Activated naive CD4-positive, alpha-beta T cell (primary cell): ENCODE results near the gene REXO4.
"Not testable (repeated sequence)": the region's sequence is repeated elsewhere in the genome, so short reads cannot be mapped to it uniquely, and the experiment has no call there.

Source experiments
- DNase-seq, 4 experiments: peaks; one replicate each; lab custom pipeline; 2025; lab: John Stamatoyannopoulos, UW

The REXO4 gene

DNA sequence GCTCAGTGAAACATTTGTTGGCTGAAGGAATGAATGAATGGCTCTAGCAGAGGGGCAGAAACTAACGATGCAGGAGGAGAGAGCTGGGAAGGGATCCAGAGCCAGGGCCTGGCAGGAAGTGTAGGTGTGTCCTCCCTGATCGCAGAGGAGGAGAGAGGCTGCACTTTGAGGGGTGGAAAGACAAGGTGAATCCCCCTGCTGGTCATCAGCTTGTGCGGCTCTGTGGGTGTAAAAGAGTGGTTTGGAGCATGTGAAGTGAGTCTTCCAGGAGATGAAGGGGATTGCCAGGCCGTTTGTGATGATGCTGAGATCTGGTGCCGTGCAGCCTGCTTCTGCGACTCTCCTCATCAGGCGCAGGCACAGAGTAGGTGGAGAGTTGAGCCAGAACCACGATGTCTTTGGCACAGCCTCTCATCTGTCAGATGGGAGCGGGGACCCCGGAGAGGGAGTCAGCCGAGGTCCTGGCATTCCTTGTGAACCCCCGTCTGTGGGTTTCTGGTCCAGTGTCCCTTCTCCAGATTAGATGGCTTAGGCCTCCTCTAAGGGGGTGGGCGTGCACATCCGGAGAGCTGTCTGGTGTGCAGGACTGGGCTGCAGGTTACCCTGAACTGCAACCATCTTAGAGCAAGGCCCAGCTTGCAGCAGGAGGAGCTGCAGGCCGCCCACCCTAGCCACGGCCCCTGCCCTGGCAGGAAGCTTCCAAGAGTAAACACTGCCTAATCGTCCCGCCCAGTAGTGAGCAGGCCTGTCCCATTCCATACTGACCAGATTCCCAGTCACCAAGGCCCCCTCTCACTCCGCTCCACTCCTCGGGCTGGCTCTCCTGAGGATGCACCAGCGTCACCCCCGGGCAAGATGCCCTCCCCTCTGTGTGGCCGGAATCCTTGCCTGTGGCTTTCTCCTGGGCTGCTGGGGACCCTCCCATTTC lies 4.1 kb upstream of the REXO4 start, which contains the start of gene ADAMTS13:
TSS of gene ADAMTS13 (plus strand) at position 753 of the 928 bp plus-strand sequence. CDS start at position 830, 77 bp downstream.
- no peak for DNase-seq

DNA sequence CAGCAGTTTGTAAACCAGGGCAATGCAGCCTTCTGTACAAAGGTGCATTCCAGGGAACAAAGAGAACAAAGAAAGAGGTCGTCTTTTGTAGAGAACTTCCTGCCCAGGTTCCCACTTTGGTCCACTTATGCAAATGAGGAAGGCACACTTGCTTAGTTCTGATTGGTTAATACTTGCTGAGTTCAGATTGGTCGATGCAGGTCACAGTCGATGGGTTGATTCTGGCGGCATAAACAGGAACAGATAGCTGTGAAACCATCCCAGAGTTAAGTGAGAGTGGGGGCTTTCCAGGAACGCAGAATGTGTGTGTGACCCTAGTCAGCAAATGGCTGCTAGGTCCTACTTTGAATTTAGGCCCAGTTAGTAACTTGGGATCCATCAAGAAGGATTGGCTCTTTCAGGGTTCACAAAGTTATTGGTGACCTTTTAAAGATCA lies 2.6 kb upstream of the REXO4 start:
- DNase-seq = no peak

DNA sequence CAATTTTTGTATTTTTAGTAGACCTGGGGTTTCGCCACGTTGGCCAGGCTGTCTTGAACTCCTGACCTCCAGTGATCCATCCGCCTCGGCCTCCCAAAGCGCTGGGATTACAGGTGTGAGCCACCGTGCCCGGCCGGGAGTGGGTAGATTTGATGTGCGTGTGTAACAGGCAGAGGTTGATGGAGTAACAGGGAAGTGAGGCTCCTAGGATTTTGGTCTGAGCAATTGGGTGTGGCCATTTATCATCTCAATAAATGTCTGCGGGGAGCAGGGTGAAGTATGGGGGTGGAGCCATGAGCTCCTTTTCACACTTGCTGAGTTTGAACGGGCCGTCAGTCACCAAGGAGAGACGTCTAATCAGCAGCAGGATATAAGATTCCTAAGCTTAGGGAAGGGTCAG lies 1.2 kb upstream of the REXO4 start:
- DNase-seq = no peak

DNA sequence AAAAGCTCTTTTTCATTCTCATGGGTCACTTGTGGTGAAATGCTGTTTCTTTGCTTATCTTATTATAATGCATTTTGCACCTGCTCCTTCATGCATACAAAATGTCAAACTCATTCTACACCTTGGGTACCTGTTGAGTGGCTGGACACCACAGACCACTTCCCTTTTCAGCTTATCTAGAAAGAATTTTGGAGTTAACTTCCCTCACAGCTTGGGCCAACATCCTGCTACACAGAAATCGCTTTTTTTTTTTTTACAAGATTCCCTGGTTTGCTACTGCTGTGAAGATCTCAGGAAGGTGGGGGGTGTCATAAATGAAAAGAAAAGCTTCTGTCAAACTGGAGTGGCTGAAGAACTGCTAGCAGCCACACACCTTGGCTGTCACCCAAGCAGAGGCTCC lies 2.6 kb downstream of the REXO4 start:
- DNase-seq = no peak

DNA sequence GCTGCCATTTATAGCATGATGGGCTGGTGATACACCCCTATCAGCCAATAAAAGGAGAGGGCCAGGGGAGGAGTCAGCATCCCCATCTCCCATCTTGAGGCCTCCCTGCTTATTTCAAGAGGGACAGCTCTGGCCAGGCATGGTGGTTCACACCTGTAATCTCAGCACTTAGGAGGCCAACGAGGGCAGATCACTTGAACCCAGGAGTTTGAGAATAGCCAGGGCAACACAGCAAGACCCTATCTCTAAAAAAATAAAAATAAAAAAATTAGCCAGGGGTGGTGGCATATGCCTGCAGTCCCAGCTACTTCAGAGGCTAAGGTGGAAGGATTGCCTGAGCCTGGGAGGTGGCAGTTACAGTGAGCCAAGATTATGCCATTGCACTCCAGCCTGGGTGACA lies 9.8 kb downstream of the REXO4 start:
- DNase-seq = no peak

DNA sequence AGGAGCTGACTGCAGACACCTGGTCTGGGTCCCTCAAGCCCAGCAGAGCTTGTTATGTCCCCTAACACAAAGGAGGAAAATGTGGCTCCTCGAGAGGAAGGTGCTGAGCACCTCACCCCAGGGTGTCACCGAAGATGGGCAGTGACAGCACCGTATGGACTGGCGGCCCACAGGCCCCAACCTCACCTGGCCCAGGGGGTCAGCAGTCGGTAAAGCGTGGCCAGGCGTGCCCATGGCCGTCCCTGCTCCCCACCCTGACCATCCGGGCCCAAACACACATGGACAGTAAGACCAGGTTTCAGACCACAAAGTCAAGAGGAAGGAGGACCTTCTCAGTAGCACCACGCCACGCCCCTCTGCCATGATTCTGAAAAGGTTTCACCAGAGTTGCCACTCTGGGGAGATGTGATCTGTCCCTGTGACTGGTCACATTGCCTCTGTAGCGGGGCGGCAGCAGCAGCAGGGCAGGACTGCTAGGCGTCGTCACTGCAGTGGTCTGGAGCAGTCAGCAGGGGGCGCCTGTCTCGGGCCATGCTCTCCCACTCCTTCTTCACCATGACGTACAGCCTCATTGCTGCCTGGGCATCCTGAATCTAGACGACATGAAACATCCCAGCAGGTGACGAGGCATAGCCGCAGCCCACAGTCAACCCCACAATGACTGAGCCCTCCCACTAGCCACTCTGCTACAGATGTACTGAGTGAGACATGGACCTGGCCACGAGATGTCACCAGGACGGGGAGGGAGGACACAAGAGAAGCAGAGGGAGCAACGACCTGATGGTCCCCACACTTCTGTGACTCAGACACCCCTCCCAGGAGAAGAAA lies 11.1 kb downstream of the REXO4 start:
- peak; percentile 29 to 69 (median 56) for DNase-seq

DNA sequence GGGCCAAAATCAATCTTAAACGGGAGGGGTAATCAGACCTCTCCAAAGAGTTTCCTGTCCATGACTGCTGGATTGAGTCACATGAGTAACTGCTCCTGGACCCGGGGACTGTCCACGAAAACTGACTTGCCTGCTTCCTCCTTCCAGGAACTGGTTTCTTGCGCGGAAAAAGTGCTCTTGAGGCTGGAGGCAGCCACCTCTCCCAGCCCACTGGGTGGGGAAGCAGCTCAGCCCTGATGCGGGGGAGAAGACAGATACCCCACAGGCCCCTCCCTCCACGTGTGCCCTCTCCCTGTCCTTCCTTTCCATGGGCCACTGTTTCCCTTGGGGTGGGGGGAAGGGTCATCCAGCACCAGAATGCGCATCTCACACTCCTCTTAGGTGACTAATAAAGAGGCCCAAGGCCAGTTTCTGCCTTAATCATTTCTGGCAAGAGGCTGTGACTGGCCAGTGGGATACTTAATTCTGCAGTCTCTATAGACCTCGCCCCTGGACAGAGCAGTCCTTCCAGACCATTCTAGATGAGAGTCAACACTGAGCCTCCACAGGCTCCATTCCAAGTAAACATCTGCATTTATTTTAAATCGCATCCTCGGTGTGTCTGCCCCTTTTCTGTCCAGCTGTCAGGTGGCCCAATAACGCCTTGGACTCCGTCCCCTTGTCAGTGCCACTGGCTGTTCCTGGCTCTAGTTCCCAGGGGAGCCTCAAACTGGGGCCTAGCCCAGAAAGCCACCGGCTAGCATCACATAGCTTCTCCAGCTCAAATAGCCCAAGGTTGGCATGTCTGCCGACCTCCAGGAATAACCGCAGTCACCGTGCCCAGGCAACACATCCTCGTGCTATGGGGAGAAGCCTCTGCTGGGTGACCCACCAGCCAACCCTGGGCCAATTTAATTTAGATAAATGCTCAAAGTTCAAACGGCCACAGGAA lies 12.0 kb downstream of the REXO4 start:
- no peak for DNase-seq

DNA sequence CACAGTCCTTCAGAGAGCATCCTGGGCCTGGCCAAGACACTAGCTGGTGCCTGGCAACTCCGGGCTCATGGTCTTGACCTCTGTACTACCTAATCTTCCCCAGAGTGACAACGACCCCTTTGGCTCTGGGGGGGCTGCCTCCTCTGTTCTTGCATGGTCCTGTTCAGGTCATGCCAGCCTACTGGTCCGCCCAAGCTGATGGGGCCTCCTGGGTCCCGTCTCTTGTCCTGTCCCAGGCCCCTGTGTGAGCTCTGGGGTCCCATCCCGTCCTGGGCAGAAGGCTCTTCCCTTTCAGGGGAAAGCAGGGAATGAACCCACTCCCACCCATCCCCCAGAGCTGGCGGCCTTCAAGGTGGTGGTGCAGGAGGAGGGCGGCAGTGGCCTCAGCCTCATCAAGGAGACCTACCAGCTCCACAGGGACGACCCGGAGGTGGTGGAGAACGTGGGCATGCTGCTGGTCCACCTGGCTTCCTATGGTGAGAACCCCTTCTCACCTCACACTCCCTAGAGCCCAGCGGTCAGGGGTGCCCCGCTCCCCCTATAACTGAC lies 13.3 kb downstream of the REXO4 start:
- no peak for DNase-seq

DNA sequence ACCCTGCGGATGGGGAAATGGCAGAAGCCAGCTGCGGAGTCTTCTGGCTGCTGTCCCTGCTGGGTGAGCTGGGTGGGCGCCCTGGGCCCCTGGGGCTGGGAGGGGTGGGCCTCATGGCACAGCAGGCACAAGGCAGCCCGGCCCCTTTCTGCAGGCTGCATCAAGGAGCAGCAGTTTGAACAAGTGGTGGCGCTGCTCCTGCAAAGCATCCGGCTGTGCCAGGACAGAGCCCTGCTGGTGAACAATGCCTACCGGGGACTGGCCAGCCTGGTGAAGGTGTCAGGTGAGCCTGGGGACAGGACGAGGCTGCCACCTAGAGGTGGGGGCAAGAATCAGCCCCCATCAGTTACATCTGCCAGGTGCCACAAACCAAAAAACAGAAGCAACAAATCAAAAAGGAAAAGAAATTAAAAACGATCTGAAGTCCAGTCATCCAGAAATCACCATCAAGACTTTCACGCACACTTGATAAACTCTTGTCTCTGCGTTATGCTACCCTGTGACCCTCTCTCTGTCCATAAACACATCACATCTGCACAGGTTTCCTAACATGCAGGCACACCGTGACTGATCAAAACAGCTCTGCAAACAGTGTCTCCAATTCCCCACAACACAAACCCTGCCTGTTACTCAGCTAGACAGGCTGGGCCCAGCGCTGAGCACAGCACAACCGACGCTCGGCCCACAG lies 13.9 kb downstream of the REXO4 start:
- peak in 3 of 4 experiments; percentile 8 to 56 (median 24) for DNase-seq

DNA sequence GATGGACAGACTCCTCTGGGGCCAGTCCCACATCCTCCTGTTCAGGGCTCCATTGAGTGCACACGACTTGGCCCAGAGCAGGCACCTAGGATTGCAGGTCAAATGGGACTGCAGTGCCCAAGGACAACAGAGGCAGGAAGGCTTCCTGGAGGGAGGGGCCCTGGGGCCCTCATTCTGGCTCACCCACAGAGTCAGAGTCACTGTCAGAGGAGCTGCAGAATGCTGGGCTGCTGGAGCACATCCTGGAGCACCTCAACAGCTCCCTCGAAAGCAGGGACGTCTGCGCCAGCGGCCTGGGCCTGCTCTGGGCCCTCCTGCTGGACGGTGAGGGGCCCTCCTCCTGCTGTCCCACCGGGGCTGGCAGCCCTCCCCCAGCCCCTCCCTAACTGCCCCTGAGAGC lies 15.1 kb downstream of the REXO4 start:
- no peak for DNase-seq

DNA sequence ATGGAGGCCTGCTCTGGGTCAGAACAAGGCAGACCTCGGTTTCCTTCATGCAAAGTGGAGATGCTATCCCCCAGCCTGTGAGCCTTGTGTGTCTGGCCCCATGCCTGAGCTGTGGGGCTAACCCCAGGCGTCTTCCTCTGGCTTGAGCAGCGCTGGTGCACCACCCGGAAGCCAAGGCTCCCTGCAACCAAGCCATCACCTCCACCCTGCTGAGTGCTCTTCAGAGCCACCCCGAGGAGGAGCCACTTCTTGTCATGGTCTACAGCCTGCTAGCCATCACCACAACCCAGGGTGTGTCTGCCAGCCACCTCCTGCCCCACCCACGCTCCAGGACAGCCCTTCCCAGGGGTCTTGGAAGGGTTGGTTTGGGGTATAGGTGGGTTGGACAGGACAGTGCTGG lies 16.2 kb downstream of the REXO4 start:
- no peak for DNase-seq

DNA sequence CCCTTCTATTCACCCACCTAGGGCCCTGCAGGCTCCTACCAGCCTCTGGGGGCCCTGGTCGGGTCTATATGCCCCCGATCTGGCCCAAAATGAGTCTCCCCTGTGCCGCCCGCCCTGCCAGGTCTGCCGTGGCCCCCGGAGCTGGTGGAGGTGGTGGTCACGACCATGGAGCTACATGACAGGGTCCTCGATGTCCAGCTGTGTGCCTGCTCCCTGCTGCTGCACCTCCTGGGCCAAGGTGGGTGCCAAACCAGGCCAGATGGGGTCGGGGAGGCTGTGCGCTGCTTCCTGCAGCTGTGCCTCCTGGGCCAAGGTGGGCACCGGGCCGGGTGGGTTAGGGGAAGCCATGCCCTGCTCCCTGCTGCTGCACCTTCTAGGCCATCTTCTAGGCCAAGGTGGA lies 17.5 kb downstream of the REXO4 start:
- no peak for DNase-seq

DNA sequence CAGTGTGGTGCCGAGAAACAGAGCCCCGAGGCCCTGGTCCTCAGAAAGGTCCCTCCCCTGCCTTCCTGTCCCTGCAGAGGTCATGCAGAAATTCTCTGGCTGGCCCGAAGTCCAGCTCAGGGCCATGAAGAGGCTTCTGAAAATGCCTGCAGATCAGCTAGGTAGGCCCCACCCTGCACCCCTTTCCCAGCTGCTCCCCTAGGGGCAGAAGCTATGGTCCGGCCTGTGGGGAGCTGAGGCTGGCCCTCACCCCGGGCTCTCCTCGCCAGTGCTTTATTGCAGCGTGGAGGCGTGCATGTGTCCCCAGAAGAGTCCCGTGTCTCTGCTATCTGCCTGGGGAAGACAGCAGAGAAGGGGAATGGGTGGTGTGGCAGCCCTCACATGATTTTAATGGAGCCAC lies 19.9 kb downstream of the REXO4 start:
- DNase-seq = no peak

DNA sequence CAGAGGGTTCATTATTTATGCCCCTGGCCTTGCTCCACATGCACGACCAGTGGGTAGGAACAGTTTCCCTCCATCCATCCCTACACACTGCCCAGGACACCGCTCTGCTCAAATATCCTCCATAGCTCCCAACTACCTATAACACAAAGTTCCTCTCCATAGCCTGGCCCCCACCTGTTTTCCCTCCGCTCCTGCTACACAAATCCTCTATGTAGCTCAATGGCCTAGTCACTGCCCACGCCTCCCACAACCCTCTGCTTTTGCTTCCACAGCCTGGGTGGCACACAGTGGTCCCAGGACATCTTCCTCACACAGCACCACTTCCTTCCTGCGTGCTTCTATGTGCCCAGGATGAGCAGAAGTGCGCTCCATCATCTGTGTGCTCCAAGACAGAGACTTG lies 20.4 kb downstream of the REXO4 start:
- no peak for DNase-seq

DNA sequence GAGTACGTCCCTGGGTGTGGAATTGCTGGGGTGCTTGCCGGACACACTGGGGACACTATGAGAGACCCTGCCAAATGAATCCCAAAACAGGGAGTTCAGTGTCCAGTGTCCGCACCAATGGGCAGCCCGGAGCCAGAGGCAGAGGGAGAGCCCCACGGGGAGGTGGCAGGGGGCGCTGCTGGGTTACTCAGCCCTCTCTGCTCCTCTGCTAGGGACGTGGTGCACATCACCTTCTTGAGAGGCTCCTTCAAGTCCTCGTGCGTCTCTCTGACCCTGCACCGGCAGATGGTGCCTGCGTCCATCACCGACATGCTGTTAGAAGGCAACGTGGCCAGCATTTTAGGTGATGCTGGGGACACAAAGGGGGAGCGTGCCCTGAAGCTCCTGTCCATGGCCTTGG lies 20.9 kb downstream of the REXO4 start:
- no peak for DNase-seq

DNA sequence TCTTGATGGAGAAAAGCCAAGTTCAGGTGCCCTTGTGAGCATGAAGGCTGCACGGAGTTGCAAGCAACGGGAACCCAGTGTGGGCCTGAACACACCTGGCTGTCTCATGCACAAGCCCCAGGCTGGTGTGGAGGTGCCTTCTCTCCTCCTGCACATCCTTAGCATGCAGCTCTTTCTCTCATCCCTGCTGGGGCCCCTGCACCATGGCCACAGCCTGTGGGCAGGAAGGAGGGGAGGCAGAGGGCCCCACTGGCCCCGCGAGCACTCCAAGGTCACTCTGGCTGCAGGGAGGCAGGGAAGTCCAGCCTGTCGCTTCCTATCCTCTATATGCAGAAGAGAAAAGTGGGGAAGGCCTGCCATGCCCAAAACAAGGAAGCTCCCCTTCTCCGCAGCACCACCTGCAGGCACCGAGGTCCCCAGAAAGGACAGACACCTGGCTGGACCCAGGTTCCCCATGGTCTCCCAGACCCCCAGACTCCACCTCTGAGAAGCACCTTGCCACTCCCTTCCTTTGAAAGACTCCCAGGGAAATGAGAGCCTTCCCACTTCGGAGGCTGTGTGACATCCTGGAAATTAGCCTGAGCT lies 23.0 kb downstream of the REXO4 start:
- DNase-seq = no peak

DNA sequence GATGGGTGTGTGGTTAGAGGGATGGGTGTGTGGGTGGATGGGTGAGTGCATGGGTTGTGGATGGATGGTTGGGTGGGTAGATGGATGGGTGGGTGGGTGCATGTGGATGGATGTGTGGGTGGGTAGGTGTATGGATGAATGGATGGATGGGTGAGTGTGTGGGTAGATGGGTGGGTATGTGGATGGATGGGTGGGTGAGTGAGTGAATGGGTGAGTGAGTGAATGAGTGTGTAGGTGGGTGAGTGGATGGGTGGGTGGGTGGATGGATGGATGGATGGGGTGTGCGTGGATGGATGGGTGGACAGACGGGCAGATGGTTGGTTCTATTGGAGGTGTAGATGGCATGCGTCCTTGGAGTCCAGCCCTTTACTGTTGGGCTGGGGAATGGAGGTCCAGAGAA lies 24.4 kb downstream of the REXO4 start:
- no peak for DNase-seq

DNA sequence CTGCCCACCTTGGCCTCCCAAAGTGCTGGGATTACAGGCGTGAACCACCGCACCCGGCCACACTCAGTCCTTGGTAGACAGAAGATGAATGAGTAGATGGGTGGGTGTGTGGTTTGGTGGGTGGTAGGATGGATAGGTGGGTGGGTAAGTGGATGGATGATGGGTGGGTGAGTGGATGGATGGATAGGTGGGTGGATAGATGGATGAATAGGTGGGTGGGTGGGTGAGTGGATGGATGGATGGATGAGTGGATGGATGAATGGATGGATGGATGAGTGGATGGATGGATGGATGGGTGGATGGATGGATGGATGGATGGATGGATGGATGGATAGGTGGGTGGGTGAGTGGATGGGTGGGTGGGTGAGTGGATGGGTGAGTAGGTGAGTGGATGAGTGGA lies 25.5 kb downstream of the REXO4 start:
- DNase-seq = not testable (repeated sequence)

DNA sequence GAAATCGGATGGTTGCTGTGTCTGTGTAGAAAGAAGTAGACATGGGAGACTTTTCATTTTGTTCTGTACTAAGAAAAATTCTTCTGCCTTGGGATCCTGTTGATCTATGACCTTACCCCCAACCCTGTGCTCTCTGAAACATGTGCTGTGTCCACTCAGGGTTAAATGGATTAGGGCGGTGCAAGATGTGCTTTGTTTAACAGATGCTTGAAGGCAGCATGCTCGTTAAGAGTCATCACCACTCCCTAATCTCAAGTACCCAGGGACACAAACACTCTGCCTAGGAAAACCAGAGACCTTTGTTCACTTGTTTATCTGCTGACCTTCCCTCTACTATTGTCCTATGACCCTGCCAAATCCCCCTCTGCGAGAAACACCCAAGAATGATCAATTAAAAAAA lies 26.4 kb downstream of the REXO4 start:
- DNase-seq = not testable (repeated sequence)

DNA sequence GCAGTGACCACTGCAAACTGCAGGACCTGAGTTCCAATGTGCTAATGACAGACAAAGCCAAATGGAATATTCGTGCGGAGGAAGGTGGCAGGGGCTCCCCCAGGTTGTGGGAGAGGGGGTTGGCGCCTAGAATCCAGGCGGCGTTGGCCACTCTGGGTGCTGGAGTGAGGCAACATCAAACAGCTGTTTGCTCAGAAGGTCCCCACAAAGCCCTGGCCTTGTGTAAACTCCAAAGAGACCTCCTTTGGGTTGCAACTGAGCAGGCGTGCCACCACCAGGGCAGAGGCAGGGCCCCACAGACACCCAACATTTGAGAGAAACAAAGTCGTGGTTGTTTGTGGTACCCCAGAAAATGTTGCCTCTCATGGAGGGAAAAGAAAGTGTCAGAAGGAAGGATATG lies 27.1 kb downstream of the REXO4 start:
- DNase-seq = no peak

DNA sequence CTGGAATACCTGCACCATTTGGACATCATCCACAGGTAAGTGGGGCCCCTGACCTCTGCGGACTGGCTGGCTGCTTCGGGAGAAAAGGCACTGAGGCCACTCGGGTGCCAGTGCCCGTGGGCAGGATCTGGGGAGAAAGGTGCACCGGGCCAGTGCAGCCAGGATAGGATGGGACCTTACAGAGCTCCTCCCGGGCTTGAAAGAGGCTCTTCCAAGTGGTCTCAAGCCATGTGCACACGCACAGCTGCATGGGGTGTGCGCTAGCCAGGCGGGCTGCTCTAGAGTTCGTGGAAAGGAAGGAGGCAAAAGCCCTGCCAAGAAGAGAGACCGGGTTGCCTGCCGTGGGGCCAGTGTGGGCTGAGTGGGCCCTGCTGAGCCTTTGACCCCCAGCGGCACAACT lies 28.2 kb downstream of the REXO4 start:
- DNase-seq = no peak
